ENCODE results near the gene PI16.

Gene PI16

DNA sequence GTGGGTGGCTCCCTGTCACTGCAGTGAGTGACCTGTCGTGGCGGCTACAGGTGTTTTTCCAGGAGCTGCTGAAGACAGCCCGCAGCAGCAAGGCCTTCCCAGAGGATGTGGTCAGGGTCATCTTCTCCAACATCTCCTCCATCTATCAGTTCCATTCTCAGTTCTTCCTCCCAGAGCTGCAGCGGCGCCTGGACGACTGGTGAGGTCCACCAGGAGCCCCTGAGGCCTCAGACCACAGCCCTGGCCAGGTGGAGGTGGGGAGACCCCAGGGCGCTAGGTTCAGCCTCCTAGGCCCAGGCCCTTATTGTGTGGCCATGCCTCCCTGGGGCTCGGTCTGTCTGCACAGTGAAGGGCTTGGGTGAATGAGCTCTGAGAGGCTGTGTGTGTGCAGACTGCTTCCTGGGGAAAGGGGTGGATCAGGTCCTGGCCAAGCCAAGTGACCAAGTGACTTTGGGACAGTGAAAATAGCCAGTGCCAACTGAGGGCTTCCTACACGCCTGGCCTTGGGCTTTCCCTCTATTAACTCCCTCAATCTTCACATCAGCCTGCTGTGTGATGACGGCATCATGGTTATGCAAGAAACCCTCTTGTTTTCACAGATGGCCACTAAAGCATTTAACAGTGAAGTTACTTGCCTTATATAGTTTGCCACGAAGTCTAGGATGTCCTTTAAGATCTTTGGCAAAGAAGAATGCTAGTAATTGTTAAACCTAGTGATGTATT, 57.3 kb downstream of the PI16 start:
- peak; percentile 71 for DNase-seq (ENCODE audit: low read depth)
- TF ChIP-seq, protein P1, sequence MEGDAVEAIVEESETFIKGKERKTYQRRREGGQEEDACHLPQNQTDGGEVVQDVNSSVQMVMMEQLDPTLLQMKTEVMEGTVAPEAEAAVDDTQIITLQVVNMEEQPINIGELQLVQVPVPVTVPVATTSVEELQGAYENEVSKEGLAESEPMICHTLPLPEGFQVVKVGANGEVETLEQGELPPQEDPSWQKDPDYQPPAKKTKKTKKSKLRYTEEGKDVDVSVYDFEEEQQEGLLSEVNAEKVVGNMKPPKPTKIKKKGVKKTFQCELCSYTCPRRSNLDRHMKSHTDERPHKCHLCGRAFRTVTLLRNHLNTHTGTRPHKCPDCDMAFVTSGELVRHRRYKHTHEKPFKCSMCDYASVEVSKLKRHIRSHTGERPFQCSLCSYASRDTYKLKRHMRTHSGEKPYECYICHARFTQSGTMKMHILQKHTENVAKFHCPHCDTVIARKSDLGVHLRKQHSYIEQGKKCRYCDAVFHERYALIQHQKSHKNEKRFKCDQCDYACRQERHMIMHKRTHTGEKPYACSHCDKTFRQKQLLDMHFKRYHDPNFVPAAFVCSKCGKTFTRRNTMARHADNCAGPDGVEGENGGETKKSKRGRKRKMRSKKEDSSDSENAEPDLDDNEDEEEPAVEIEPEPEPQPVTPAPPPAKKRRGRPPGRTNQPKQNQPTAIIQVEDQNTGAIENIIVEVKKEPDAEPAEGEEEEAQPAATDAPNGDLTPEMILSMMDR (conservative IDR thresholded peaks at IDR 0.05; ENCODE audit: control insufficient read depth, insufficient read depth, low read depth, low read length) = no peak
- H3K4me3 ChIP-seq (ENCODE audit: control insufficient read depth, low read depth, low read length) = no peak overlapping the region

DNA sequence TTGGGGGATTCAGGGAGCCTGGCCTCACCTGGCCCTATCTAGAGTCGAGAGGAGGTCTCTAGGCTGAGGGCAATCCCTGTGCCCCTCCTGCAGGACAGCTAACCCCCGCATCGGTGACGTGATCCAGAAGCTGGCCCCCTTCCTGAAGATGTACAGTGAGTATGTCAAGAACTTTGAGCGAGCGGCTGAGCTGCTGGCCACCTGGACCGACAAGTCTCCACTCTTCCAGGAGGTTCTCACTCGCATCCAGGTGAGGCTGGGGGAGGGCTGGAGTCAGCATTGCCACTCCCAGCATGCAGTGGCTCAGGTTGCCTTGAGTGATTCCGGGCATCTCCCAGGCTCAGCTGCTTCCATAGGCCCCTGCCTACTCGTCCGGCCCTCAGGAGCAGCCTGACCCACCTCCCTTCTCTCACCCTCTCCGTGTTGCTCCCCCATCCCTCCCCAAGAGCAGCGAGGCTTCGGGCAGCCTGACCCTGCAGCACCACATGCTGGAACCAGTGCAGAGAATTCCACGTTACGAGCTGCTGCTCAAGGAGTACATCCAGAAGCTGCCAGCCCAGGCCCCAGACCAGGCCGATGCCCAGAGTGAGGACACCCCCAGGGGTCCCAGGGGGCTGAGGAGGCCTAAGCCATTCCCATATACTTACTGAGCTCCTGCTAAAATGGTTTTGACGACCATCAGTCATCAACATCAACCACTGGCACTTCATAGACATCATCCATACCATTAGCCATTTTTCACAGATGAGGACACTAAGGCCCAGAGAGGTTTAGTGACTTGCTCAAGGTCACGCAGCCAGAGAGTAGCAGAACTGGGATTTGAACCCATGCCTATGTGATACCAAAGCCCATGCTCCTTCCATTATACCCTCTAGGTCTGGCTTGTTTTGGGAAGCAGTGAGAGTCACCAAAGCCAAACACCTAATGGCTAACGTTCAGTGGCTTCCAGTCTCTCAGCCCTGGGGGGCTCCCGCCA, 59.3 kb downstream of the PI16 start:
- TF ChIP-seq, protein P1 (conservative IDR thresholded peaks at IDR 0.05; ENCODE audit: control insufficient read depth, insufficient read depth, low read depth, low read length) = no peak
- DNase-seq (ENCODE audit: low read depth) = no peak
- no peak overlapping the region for H3K4me3 ChIP-seq (ENCODE audit: control insufficient read depth, low read depth, low read length)

Measured in fibroblast of mammary gland (primary cell).